Karpas-422 (cell line): Measurements from ENCODE around the gene NUP188. TPM values are rescaled to one million over a fixed set of nuclear protein-coding genes. Genes with fewer than 3 reads are reported as not detected.

ENCODE experiments used
- DNase-seq: peaks from one replicate; pipeline ENCODE4 v3.0.0-alpha.2; 2015
- H2AFZ ChIP-seq: fragments of 200-600 bp; sonication (generic); 2 replicates; pipeline ENCODE4 v1.6.1; 2014; ENCODE audit warnings: antibody characterized with exemption, low read length, mixed read lengths
- H3K27ac ChIP-seq: fragments of 200-600 bp; sonication (generic); 2 replicates; pipeline ENCODE4 v1.5.1; 2014; ENCODE audit warnings: mild to moderate bottlenecking, low read length, moderate library complexity
- H3K27me3 ChIP-seq: fragments of 200-600 bp; sonication (generic); 2 replicates; pipeline ENCODE4 v1.6.1; 2014; ENCODE audit warnings: low read length, mixed read lengths
- H3K36me3 ChIP-seq: fragments of 200-600 bp; sonication (generic); 2 replicates; pipeline ENCODE4 v1.6.1; 2014; ENCODE audit warnings: low read length, mixed read lengths; ENCODE audit not compliant: insufficient read depth
- H3K4me1 ChIP-seq: fragments of 200-600 bp; sonication (generic); 2 replicates; pipeline ENCODE4 v1.6.1; 2014; ENCODE audit warnings: mild to moderate bottlenecking, low read length, mixed read lengths
- H3K4me2 ChIP-seq: fragments of 200-600 bp; sonication (generic); 2 replicates; pipeline ENCODE4 v1.6.1; 2014; ENCODE audit warnings: low read length, low read depth, mild to moderate bottlenecking; ENCODE audit not compliant: poor library complexity, severe bottlenecking
- H3K4me3 ChIP-seq: fragments of 200-600 bp; sonication (generic); 2 replicates; pipeline ENCODE4 v1.5.1; 2014; ENCODE audit warnings: mild to moderate bottlenecking, antibody characterized with exemption, low read length, mixed read lengths
- H3K79me2 ChIP-seq: fragments of 200-600 bp; sonication (generic); 2 replicates; pipeline ENCODE4 v1.6.1; 2014; ENCODE audit warnings: mild to moderate bottlenecking, low read length, mixed read lengths
- H3K9ac ChIP-seq: fragments of 200-600 bp; sonication (generic); 2 replicates; pipeline ENCODE4 v1.6.0; 2014; ENCODE audit warnings: low read length
- H3K9me2 ChIP-seq: fragments of 200-600 bp; sonication (generic), shearing (Covaris generic); replicated peaks from 2 replicates; pipeline ENCODE4 v1.6.0; 2014; ENCODE audit warnings: mild to moderate bottlenecking, low read length, moderate library complexity; ENCODE audit not compliant: insufficient read depth
- H3K9me3 ChIP-seq: fragments of 300-700, 200-600 bp; sonication (generic); 2 replicates; pipeline ENCODE4 v1.6.1; 2014; ENCODE audit warnings: low read length, mixed read lengths
- H4K20me1 ChIP-seq: fragments of 200-600 bp; sonication (generic); 2 replicates; pipeline ENCODE4 v1.6.1; 2014; ENCODE audit warnings: mild to moderate bottlenecking, antibody characterized with exemption, low read length, low read depth; ENCODE audit not compliant: insufficient read depth
- total RNA-seq: library from RNA; depleted of rRNA; stranded (reverse); fragments of >200 nt; shearing (Covaris generic); gene quantifications from 2 replicates; pipeline ENCODE4 v1.2.3, GENCODE V29; 2014; ENCODE audit warnings: low replicate concordance

Gene NUP188
- total RNA-seq, 1 experiment from 2014 or later = 32.1 TPM

GRCh38 chr9:128902351-128903078, 45.0 kb upstream of the NUP188 start:
- Histone ChIP-seq H3K4me1 (no peaks in the 10 kb centered on the region), H4K20me1 (no peaks in the 10 kb centered on the region), H3K27ac (no peak overlapping the region), H3K4me2 (no peak overlapping the region), H3K9me3 (no peaks in the 10 kb centered on the region), H2AFZ (no peak overlapping the region), H3K9me2 (no peaks in the 10 kb centered on the region), H3K36me3 (no peaks in the 10 kb centered on the region), H3K79me2 (peaks cover 3% of the 10 kb centered on the region; the same call in 1 of the 2 replicates), H3K9ac (no peak overlapping the region), H3K27me3 (no peaks in the 10 kb centered on the region), H3K4me3 (no peak overlapping the region)
- DNase-seq = no peak

- no peak overlapping the region for H3K4me3 ChIP-seq
- no peaks in the 10 kb centered on the region for H3K27me3 ChIP-seq
- no peak overlapping the region for H3K27ac ChIP-seq
- no peaks in the 10 kb centered on the region for H3K4me1 ChIP-seq
- H3K9ac ChIP-seq = no peak overlapping the region
- H3K79me2 ChIP-seq = peaks cover 3% of the 10 kb centered on the region; the same call in 1 of the 2 replicates
- no peak overlapping the region for H3K4me2 ChIP-seq
- no peaks in the 10 kb centered on the region for H3K9me3 ChIP-seq
- DNase-seq = no peak
- H3K9me2 ChIP-seq = no peaks in the 10 kb centered on the region
- no peaks in the 10 kb centered on the region for H4K20me1 ChIP-seq
- H3K36me3 ChIP-seq = no peaks in the 10 kb centered on the region
- no peak overlapping the region for H2AFZ ChIP-seq
These were observed 44.4 kb upstream of the NUP188 start for GRCh38 chr9:128903079-128903461.

GRCh38 chr9:128903871-128904620, 43.5 kb upstream of the NUP188 start:
- no peak overlapping the region for H3K27ac ChIP-seq

GRCh38 chr9:128905964-128906363, 41.5 kb upstream of the NUP188 start:
- Histone ChIP-seq H3K4me3 (no peak overlapping the region), H3K9me3 (no peaks in the 10 kb centered on the region), H3K36me3 (no peaks in the 10 kb centered on the region), H3K27me3 (no peaks in the 10 kb centered on the region), H4K20me1 (no peaks in the 10 kb centered on the region), H3K4me1 (no peaks in the 10 kb centered on the region), H3K9me2 (no peaks in the 10 kb centered on the region), H3K4me2 (no peak overlapping the region), H3K27ac (no peak overlapping the region), H3K9ac (no peak overlapping the region), H3K79me2 (no peaks in the 10 kb centered on the region), H2AFZ (no peak overlapping the region)
- no peak for DNase-seq

More at GRCh38 chr9:128903871-128904620, 43.5 kb upstream of the NUP188 start:
- H3K4me2 ChIP-seq = no peak overlapping the region
- no peaks in the 10 kb centered on the region for H3K9me2 ChIP-seq
- H3K36me3 ChIP-seq = no peaks in the 10 kb centered on the region
- no peaks in the 10 kb centered on the region for H3K27me3 ChIP-seq
- no peaks in the 10 kb centered on the region for H4K20me1 ChIP-seq
- no peaks in the 10 kb centered on the region for H3K79me2 ChIP-seq
- no peaks in the 10 kb centered on the region for H3K9me3 ChIP-seq
- H3K4me3 ChIP-seq = no peak overlapping the region
- H3K4me1 ChIP-seq = no peaks in the 10 kb centered on the region
- no peak overlapping the region for H3K9ac ChIP-seq
- H2AFZ ChIP-seq = no peak overlapping the region
- DNase-seq = no peak

DNA sequence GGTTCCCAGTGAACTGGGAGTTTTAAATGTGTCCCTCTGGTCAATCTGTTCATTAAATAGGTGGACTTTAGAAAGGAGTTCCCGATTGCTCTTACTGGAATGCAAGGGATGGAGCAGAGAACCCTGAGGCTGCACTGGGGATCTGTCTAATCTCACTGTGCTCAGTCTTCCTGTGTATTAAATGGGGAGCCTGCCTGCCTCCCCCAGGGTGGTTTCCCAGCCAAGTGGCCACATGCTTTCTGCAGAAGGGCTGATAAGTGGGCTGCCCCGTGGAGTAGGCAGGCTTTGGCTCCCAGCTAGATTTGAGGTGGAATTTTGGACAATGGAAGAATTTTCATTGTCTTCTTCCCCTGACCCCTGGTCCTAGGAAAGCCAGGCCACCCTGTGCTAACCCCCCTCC, 40.8 kb upstream of the NUP188 start:
- H2AFZ ChIP-seq = no peak overlapping the region
- H3K4me2 ChIP-seq = no peak overlapping the region
- H3K9me3 ChIP-seq = no peaks in the 10 kb centered on the region
- no peaks in the 10 kb centered on the region for H3K36me3 ChIP-seq
- no peaks in the 10 kb centered on the region for H3K27me3 ChIP-seq
- H3K4me1 ChIP-seq = no peaks in the 10 kb centered on the region
- no peaks in the 10 kb centered on the region for H4K20me1 ChIP-seq
- no peak overlapping the region for H3K4me3 ChIP-seq
- no peaks in the 10 kb centered on the region for H3K79me2 ChIP-seq
- no peak overlapping the region for H3K27ac ChIP-seq
- DNase-seq = no peak
- no peaks in the 10 kb centered on the region for H3K9me2 ChIP-seq
- no peak overlapping the region for H3K9ac ChIP-seq

DNA sequence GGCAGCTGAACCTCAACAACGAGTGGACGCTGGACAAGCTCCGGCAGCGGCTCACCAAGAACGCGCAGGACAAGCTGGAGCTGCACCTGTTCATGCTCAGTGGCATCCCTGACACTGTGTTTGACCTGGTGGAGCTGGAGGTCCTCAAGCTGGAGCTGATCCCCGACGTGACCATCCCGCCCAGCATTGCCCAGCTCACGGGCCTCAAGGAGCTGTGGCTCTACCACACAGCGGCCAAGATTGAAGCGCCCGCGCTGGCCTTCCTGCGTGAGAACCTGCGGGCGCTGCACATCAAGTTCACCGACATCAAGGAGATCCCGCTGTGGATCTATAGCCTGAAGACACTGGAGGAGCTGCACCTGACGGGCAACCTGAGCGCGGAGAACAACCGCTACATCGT, 39.1 kb upstream of the NUP188 start:
- Histone ChIP-seq H3K4me2 (no peak overlapping the region), H4K20me1 (0 out of 2 replicates have a peak, but pooled peaks cover 5% of the 10 kb centered on the region), H3K27ac (no peak overlapping the region), H3K9me3 (no peaks in the 10 kb centered on the region), H3K9me2 (no peaks in the 10 kb centered on the region), H3K79me2 (peaks cover 3% of the 10 kb centered on the region; the same call in 1 of the 2 replicates), H3K4me3 (no peak overlapping the region), H3K27me3 (no peaks in the 10 kb centered on the region), H3K9ac (no peak overlapping the region), H3K36me3 (no peaks in the 10 kb centered on the region), H3K4me1 (no peaks in the 10 kb centered on the region), H2AFZ (no peak overlapping the region)
- DNase-seq = no peak

- H3K9me3 ChIP-seq = no peaks in the 10 kb centered on the region
- peaks cover 3% of the 10 kb centered on the region; the same call in 1 of the 2 replicates for H3K79me2 ChIP-seq
- H3K36me3 ChIP-seq = no peaks in the 10 kb centered on the region
- 0 out of 2 replicates have a peak, but pooled peaks cover 5% of the 10 kb centered on the region for H4K20me1 ChIP-seq
- H3K4me2 ChIP-seq = no peak overlapping the region
- no peak overlapping the region for H3K27ac ChIP-seq
- DNase-seq = no peak
- H2AFZ ChIP-seq = no peak overlapping the region
- no peak overlapping the region for H3K9ac ChIP-seq
- H3K4me1 ChIP-seq = no peaks in the 10 kb centered on the region
- no peaks in the 10 kb centered on the region for H3K27me3 ChIP-seq
- no peak overlapping the region for H3K4me3 ChIP-seq
- no peaks in the 10 kb centered on the region for H3K9me2 ChIP-seq
These were observed 37.6 kb upstream of the NUP188 start for GRCh38 chr9:128909859-128910258.

DNA sequence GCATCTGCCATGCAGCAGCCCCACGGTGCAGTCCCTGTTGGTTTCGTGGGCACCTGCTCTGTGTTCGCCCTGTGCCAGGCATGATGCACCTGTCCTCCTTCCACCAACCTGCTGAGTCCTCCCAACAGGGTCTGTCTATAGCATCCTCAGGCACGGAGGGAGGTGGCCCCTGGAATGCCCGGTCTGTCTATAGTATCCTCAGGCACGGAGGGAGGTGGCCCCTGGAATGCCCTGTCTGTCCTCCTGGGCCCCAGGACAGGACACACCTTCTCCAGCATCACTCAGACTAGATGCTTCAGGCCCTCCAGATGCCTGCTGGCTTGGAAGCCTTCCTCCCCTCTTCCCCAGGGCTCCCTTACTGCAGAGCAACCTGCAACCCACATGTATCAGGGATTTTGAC, 36.6 kb upstream of the NUP188 start:
- H3K36me3 ChIP-seq = no peaks in the 10 kb centered on the region

More for the DNA sequence above, 36.6 kb upstream of the NUP188 start:
- Histone ChIP-seq H3K9ac (no peak overlapping the region), H3K27me3 (no peaks in the 10 kb centered on the region), H3K27ac (no peak overlapping the region), H4K20me1 (0 out of 2 replicates have a peak, but pooled peaks cover 5% of the 10 kb centered on the region), H3K9me2 (no peaks in the 10 kb centered on the region), H3K4me2 (no peak overlapping the region), H2AFZ (no peak overlapping the region), H3K9me3 (no peaks in the 10 kb centered on the region), H3K4me3 (no peak overlapping the region), H3K79me2 (peaks cover 3% of the 10 kb centered on the region; the same call in 1 of the 2 replicates), H3K4me1 (no peaks in the 10 kb centered on the region)
- no peak for DNase-seq
